Occipital lobe (tissue), 2 donors: ENCODE results near the gene PRKCE. TPM values are rescaled to one million over a fixed set of nuclear protein-coding genes. Genes with fewer than 3 reads are reported as not detected.

ENCODE experiments used
- DNase-seq: peaks from one replicate; lab custom pipeline; 2025; lab: John Stamatoyannopoulos, UW
- total RNA-seq: library from RNA; depleted of rRNA; stranded (reverse); fragments of >200 nt; gene quantifications from one replicate; pipeline ENCODE4 v1.2.3, GENCODE V29; 2014

The PRKCE gene
- total RNA-seq, result 62.2 TPM

GRCh38 chr2:45651415-45652089 is at the start of gene PRKCE:
Gene PRKCE, plus strand, starts transcription at chr2:45651675.
- DNase-seq, result no peak

DNA sequence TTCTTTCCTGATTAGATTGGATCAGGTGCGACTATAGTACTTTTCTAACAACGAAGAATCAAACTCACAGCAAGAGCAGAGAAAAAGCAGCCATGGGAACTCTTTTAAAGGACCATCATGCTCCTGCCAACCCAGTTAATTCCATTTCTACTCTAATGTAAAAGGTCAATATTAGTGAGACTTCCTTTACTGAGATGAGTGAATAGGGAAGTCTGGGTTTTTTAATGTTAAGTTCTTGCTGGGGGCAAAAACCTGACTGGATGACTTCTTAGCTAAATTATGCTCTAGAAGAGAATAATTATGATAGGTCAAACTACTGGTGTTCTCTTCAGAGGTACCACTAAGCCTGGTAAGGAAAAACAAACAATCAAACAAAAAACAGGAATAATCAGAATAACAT is 48.9 kb upstream of the PRKCE start:
- DNase-seq, result no peak

- no peak for DNase-seq
These were observed 46.4 kb upstream of the PRKCE start for GRCh38 chr2:45605116-45605515.

DNA sequence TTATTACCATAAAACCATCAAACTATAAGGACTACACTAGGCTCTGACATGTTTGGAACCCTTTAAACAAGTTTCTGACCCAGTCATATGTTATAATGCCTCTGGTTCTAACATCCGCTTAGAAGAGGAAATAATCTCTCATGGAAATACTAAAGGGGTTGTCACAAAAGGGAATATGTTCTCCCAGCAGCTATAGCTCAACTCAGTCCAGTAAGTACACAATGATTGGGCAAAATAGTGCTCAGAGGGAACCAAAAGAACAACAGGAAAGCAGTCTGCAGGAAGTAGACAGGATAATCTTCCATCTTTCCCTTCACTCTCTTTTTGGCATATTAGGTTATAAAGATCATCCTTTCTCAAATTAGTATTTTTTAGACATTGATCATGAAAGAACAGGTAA is 44.7 kb upstream of the PRKCE start:
- DNase-seq, result no peak

- DNase-seq, result no peak
These were observed 43.8 kb upstream of the PRKCE start for GRCh38 chr2:45607701-45608100.

GRCh38 chr2:45610281-45611019 is 41.0 kb upstream of the PRKCE start:
- peak; percentile 44 for DNase-seq

GRCh38 chr2:45611020-45611859 is 40.2 kb upstream of the PRKCE start, which contains the start of gene SRBD1:
Gene SRBD1, minus strand, starts transcription at chr2:45611267. Its CDS starts 5,826 bp downstream, at chr2:45605441.
- DNase-seq, result peak; percentile 93

- no peak for DNase-seq
These were observed 39.2 kb upstream of the PRKCE start for GRCh38 chr2:45612285-45612684.

GRCh38 chr2:45612731-45613130 is 38.7 kb upstream of the PRKCE start:
- DNase-seq, result no peak

GRCh38 chr2:45614330-45614729 is 37.1 kb upstream of the PRKCE start:
- no peak for DNase-seq

DNA sequence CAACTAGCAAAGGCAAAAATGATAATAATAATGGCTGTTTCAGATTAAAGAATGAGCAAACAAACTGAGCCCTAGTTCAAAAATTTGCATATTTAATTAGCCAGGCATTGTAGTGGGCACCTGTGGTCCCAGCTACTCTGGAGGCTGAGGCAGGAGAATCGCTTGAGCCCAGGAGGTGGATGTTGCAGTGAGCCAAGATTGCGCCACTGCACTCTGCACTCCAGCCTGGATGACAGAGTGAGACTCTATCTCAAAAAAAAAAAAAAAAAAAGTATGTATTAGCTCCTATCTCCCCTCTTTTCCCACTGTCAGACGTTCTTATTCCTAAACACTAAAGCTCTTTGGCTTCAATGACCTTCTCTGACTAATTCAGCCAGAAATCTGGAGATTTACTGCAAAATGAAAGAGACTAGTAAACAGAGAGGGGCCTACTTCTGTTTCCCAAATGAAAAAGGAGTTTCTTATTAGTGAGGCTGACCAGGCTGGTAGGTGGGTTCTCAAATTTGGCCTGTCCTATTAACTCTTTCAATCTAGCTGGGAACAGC is 36.5 kb upstream of the PRKCE start:
- DNase-seq, result no peak

- no peak for DNase-seq
These were observed 34.6 kb upstream of the PRKCE start for GRCh38 chr2:45616658-45617411.

DNA sequence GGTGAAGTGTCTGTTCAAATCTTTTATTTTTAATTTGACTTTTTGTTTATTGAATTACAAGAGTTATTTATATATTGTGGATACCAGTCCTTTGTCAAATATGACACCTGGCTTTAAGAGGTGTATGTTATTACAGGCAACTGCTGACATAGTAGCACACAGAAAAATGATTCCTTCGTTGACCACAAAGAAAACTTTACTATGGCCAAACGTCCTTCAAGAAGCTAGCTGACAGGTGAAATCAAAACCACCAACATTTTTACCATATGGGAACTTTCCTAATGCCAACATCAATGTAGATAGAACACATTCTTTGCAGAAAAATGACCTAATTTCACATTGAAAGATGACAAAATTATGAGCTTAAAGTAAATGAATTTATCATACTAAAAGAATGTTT is 34.0 kb upstream of the PRKCE start:
- DNase-seq, result no peak

DNA sequence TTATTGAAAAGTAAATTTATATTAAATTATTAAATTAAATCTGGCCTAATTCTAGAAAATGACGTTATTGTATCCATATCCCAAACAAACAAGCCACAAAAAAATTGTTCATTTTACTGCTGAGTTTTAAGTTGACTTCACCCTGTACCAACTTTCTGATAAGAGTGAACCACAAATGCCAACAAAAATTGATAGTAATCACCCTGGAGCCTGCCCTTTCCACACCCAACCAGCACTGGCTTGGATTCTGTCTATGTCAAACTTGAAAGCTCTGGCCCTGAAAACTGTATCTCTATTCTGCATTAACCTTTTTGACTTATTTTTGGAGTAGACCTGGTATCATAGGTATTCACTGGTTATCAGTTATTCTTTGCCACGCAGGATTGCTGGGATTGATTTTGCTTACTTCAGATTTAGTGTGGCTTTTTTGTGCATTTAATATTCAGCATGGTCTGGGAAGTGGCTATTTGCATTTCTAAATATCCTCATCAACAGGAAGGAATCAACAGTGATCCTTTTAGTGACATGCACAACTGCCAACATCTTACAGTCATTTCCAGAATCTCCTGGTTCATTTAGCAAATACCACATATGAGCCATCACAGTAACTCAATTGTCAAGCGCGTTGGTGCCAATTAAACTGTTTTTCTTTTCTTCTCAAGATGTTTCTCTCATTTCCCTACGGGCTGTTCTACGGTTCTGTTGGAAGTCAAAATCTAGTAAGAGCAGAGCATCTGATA is 29.0 kb upstream of the PRKCE start:
- no peak for DNase-seq

- no peak for DNase-seq
These were observed 28.4 kb upstream of the PRKCE start for GRCh38 chr2:45623098-45623497.

DNA sequence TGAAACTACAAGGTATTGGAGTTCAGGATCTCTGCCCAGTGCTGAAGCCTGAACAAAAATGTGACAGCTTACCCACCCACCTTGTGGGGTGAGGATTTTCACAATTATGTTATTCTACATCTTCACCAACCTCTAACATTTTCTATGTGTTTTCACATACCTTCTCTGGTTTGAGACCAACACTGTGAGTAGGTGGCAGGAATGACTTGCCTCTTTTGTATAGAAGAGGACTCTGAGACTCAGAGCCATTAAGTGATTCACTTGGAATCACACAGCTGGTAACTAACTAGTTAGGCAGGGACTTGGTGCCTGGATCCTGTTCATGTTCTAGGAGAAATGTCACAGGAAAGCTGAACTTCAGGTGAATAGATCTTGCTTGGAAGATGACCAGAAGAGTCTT is 25.7 kb upstream of the PRKCE start:
- no peak for DNase-seq

DNA sequence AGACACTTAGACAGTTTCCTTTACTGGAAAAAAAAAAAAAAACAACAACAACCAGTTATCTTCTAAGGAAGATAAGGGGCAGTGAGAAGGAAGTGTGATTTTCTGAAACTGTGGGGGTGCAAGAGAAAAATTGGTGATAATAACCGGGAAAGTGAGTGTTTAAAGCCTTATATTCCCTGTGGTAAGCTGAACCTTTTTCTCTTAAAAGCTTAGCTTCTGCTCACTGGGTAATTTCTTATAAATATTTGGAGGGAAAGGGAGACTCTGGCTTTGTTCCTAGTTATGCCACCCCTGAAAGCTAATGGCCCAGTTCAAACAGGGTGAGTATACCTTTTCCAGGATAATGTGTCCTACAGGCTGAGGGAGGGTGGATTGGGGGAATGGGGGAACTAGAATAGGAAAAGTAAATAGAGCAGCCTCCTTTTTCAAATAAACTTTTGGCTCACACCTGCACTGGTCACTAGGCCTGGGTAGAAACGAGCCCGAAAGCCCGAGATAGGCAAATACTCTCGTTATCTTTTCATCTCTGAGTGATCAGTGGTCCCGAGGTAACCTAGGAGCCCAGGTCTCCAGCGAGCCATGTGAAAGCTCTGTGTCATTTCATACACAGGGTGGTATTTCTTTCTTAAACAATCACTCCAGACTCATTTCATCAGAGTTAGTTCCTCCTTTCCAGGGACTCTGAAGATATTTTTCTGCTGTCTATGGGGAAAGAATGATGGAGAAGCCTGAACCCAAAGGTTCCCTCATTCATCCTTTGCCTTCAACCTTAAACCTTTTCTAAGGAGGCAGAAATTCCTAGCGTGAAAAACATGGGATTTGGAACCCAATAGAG is 24.9 kb upstream of the PRKCE start:
- no peak for DNase-seq

GRCh38 chr2:45627911-45628310 is 23.6 kb upstream of the PRKCE start:
- DNase-seq, result no peak

GRCh38 chr2:45629971-45630370 is 21.5 kb upstream of the PRKCE start:
- no peak for DNase-seq

DNA sequence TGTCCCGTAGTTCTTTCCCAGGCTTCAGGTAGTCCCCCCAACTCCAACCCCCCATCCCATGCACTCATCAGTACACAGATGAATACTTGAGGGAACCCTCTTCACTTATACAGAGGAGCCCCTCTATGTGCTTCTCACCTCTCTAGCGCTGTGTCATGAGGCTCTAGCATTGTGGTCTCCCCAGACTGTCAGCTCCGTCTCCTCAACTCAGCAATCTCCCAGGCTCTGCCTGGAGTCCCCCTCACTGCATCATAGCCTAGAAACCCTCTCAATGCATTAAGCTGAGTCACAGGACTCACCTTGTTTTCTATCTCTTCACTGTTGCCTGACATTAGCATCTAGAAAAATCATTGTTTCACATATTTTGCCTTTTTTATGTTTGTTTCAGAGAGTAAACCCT is 20.2 kb upstream of the PRKCE start:
- no peak for DNase-seq
